Activated CD4-positive, alpha-beta T cell treated with anti-CD3 and anti-CD28 coated beads, Interleukin-2, amount 50 U/mL, for 16 hours (primary cell): Measurements from ENCODE around the gene KIF11.
"Not testable (repeated sequence)": the region's sequence is repeated elsewhere in the genome, so short reads cannot be mapped to it uniquely, and the experiment has no call there.

ENCODE experiments used
- DNase-seq: peaks from one replicate; pipeline ENCODE4 v3.0.0-alpha.2; 2020

KIF11 gene

DNA sequence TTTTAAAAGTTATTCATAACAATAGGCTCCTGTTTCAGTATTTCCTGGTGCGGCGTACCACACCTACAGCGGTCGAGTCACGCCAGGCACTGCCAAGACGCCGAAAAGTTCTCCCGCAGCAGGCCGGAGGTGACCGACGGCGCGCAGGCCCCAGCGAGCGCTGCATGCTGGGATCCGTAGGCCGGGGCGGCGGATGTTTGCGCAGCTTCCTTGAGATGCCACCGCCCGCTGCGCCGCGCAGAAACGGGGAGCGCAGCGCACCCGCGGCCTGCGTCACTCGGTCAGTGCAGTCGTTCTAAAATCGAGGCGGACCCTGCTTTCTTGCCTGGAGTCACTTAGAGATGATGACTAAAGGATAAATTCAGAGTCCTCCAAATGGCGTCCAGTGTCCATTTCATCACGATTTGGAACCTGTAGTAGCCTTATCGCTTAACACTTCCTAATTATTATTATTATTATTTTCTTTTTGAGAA is 1.3 kb upstream of the KIF11 start:
- DNase-seq: peak; percentile 93

DNA sequence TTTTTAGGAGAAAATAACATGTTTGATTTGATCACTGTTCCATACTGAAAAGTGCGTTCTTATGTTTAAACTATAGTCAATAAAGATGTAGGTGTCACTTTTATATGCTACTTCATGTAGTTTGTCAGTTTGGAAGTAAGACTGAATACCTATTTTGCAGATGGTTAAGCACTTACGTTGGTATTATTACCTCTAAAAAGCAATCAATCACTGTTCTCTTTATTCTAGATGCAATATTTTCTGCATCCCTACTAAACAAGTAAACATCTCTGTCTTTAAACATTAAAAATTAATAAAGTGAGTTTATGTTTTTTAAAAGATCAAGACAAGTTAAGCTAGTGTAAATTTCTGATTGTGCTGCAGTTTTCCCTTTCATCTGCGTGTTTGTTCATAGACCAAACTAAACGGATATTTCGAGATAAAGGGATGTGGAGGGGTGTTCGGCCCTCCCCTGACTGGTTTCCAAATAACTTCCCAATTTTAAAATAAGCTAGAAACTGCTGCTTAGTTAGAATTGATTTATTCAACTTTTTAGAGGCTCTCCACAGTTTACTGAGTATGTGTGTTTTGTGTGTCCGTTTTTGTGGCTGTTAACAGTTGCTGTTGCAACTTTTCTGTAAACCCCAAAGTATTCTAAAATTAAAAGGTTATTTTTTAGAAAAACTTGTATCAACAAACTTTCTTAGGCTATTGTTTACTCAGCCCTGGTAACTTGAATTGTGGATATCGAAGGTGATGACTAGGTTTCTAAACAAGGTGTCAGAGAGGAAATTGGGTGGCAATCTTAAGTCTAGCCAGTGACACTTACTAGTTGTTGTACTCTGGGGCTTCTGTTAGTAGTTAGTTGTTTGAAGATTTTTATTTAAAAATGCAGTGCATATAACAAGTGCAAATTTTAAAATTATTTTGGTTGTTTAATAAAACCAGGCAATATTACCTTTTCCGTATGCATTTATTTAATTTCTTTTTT is 974 bp downstream of the KIF11 start:
- DNase-seq: peak; percentile 57

DNA sequence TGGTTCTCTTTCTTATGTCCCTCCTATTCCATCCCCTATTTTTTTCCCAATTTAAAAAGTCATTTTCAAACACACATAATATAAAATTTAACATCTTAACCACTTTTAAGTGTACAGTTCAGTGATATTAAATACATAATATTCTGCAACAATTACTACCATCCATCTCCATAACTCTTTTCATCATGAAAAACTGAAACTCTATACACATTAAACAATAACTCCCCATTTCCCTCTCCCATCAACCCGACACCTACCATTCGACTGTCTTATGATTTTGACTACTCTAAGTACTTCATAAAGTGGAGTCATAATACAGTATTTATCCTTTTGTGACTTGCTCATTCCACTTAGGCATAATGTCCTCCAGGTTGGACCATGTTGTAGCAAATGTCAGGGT is 2.6 kb downstream of the KIF11 start:
- no peak for DNase-seq

DNA sequence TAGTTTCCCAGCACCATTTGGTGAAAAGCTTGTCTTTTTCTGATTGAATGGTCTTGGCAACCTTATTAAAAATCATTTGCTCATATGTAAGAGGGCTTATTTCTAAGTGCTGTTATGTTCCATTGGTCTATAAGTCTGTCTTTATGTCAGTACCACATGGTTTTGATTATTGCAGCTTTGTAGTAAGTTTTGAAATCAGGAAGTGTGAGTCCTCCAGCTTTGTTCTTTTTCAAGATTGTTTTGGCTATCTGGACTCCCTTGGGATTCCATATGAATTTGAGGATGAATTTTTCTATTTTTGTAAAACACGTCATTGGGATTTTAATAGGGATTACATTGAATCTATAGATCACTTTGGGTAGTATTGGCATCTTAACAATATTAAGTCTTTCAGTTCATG is 5.4 kb downstream of the KIF11 start:
- DNase-seq: no peak

DNA sequence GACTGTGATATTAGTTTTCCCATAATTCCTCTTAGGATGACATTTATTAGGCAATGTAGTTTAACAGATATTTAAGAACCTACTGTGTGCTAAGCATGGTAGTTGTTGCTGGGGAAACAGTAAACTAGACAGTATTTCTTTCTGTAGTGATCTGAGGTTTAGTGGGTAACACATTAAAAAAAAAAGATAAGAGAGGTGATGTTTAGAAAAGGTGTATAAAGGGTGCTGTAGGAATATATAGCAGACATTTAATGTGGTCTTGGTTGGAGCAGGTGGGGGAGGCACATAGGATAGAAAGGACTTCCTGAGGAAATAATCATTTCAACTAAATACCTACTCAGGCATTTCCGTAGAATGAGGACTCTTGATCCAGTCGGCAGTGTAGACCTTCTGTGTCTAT is 11.9 kb downstream of the KIF11 start:
- DNase-seq: no peak

DNA sequence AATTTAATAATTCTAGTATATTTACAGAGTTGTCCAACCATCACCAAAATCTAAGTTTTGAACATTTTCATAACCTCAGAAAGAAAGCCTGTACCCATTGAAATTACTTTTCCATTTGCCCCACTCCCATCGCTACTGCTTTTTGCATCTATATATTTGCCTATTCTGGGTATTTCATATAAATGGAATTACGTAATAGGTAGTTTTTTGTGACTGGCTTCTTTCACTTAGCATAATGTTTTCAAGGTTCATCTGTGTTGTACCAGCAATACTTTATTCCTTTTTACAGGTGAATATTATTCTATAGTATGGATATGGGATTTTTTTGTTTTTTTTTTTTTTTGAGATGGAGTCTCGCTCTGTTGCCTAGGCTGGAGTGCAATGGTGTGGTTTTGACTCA is 22.6 kb downstream of the KIF11 start:
- no peak for DNase-seq

DNA sequence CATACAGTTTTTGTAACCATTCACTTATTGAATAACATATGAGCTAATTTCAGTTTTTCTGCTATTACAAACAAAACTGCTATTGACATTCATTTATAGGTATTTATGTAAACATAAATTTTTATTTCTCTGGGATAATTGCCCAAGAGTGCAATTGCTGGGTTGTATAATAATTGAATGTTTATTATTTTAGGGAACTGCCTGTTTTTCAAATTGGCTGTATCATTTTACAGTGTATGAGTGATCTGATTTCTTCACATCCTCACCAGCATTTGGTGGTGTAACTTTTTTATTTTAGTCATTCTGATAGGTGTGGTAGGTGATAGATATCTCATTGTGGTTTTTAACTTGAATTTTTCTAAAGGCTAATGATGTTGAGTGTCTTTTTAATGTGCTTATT is 26.4 kb downstream of the KIF11 start:
- peak; percentile 5 for DNase-seq

DNA sequence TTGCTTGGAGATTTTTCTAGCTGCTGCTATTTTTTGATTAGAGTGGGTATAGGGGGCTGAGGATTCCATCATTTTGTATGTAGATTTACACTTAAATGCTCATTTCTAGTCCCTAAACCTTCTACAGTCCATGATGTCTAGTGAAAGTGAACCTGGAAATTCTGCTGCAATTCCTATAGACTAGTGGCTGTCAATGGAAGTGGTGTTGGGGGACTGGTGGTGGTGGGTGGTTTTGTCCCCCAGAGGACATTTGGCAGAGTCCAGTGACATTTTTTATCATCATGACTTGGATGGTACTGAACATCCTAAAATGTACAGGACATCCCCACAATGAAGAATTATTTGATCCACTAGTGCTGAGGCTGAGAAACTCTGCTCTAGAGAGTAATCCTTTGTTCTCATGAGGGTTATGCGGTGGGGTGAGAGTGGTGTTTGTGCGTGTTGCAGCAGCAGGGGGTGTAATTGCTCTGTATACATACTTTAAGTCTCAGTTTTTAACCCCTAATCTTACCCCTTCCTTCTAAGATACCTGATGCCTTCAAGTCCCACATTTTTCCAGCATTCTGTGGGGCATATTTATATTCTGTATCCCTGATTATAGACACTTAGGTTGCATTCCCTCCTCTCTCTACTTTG is 35.0 kb downstream of the KIF11 start:
- no peak for DNase-seq

DNA sequence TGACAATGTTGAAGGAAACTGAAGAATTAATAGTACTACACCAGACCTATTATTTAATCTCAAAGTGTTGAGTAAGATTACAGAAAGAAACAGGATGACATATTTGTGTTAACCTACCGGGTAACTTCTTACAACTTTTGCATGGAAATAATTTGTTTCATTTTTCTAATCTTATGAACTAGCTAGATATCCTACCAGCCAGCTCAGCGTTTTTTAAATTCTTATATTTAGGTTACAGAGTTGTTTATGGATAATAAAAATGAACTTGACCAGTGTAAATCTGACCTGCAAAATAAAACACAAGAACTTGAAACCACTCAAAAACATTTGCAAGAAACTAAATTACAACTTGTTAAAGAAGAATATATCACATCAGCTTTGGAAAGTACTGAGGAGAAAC is 37.0 kb downstream of the KIF11 start:
- no peak for DNase-seq

DNA sequence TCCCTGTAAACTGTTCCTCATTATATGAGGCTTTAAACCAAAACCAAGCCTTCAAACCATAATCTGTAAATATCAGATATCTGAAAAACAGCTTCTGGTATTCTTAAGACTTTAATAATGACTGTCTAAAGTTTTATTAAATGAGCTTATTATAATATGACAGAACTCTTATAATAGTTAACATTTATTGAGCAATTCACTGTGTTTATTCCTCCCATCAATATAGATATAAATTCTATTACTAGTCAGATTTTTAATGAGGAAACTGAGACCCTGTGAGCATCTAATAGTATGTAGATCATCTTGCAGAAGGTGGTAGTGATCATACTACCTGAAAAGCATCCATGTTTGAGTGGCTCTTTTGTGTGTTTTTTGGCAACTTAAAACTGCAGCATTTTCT is 45.1 kb downstream of the KIF11 start:
- DNase-seq: no peak

DNA sequence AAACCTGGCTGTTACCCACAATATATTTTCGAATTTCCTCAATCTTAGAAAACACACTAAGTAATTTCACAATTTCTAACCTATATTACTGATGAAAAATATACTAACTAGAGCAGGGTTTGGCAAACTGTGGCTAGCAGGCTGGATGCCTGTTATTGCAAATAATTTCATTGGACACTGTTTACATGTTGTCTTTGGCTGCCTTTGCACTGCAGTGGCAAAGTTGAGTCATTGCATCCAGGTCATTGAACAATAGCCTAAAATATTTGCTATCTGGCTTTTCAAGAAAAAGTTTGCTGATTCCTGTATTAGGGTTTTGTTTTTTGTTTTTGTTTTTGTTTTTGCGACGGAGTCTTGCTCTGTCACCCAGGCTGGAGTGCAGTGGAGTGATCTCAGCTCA is 47.2 kb downstream of the KIF11 start:
- DNase-seq: no peak

DNA sequence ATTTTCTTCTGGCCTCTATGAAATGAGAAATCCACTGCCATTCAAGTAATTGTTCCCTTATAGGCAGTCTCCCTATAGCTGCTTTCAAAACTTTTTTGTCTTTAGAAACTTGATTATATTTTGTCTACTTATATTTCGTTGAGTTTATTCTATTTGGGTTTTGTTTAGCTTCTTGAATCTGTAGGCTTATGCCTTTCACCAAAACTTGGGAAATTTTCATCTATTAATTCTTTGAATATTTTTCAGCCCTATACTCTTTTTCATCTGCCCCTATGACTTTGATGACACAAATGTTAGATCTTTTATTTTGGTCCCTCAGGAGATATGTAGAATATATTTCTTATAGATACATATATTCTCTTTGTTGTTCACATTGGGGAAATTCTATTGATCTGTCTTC is 48.6 kb downstream of the KIF11 start:
- DNase-seq: no peak

DNA sequence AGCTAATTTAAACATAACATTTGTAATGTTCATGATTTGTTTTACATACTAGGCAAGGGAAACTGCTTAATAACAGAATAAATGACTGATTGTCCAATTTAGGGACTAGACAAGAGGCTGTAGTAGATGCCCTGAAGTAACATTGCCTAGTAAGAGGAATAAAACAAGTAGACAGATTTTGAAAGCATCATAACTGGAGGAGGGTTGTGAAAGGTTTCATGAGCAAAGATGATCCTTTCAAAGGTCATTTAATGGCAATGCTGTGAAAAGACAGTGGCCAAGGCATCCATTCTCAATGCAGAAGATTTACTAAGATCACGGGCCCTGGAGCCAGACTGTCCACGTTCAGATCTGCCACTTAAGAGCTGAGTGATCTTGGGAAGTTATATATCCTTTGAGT is 52.0 kb downstream of the KIF11 start:
- DNase-seq: no peak

DNA sequence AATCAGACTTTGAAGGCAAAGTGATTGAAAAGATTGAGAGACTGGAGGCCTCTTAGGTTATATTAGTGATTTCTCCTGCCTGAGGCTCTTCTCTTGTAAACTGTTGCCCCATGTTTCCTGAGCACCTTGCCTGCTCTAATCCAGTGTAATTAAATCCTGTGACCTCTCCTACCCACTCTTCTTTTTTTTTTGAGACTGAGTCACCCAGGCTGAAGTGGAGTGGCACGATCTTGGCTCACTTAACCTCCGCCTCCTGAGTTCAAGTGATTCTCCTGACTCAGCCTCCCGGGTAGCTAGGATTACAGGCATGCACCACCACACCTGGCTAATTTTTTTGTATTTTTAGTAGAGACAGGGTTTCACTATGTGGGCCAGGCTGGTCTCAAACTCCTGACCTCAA is 57.9 kb downstream of the KIF11 start:
- DNase-seq: not testable (repeated sequence)

DNA sequence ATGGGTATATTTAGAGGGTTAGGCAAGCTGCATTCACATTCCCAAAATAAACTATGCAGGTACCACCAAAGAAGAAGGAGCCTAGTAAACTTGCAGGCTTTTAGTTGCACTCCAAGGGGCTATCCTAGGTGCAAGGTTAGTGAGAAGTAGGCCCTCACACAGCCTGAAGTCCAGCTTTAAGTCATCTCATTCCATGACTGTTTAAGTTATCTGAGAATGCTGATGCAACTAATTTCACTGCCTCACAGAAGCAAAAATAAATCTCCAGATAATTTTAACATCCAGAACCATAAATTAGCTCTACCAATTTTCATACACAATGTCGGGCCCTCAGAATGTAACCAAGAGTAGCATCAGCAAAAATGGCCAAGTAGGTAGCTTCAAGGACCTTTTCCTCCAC is 62.5 kb downstream of the KIF11 start:
- DNase-seq: no peak

DNA sequence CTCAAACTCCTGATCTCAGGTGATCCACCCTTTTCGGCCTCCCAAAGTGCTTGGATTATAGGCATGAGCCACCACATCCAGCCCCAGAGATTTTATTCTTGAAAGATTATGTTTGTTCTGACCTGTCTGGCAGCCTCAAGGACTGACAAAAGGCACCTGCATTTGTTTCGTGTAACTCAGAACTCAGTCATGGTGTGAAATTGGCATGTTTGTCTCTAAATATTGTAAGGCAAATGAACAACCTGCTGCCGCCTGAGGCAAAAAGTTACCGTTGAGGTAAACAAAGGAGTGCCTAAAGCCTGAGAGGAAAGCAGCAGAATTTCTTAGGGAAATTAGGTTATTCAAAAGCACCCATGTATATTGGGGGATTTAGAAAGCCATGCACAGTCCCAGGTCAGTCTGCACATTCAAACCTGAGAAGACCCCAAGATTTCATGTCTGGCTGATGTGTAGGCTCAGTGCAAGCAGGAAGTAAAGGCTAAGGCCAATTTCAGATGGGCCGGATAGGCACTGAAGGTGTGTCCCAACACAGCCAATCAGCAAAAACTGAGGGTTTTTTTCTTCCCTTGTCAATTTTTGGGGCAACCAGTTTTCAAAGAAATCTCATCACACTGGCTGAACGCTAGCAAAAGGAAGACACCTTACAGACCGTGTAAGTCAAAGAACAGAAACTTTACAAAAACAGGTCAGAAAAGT is 63.5 kb downstream of the KIF11 start:
- no peak for DNase-seq

DNA sequence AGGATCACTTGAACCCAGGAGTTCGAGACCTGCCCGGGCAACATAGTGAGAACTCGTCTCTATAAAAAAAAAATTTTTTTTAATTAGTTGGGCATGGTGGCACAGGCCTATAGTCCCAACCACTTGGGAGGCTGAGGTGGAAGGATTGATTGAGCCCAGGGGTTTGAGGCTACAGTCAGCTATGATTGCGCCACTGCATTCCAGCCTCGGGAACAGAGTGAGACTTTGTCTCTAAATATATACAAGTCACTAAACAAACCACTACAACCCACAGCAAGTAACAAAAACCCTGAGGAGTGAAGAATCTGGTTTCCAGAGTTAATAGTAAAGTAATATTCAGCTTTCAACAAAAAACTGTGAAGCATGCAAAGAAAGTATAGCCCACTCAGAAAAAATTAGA is 64.1 kb downstream of the KIF11 start:
- DNase-seq: no peak

DNA sequence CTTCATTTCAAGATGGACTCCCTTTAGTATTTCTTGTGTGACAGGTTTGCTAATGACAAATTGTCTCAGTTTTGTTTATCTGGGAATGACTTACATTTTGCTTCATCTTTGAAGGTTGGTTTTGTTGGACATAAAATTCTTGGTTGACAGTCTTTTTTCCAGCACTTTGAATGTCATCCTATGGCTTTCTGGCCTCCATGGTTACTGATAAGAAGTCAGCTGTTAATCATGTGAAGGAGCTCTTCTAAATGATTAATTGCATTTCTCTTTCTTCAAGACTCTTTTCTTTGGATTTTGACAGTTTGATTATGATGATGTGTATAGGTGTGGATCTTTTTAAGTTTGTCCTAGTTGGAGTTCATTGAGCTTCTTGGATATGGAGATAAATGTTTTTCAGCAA is 69.9 kb downstream of the KIF11 start:
- DNase-seq: no peak

DNA sequence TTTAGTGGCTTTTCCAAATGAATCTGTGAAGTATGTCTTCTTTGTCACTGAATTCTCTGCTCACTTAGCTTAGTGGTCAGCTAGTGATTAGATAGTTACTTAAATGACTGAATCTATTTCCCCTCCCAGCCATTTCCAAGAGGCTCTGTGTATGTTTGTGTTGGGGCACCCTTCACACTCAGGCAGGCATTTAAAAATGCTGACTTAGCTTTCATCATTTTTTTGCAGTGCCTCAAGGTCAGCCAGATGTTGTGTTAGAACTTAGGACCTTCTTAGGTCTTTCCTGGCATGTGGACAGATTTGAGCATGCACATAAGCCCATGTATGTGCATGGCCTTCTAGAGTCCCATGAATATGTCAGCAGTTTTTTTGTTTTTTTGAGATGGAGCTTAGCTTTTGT is 71.4 kb downstream of the KIF11 start:
- DNase-seq: no peak

DNA sequence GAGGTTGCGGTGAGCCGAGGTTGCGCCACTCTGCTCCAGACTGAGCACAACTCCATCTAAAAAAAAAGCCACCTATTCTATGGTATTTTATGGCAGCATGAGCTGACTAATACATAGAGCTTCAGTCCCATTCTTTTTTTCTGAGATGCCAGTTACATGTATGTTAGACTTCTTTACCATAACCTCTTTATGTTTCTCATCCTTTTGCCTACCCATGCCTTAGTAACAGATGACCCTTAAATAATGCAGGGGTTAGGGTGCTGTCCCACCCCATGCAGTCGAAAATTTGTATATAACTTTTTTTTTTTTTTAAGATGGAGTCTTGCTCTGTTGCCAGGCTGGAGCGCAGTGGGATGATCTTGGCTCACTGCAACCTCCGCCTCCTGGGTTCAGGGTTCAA is 74.1 kb downstream of the KIF11 start:
- no peak for DNase-seq

DNA sequence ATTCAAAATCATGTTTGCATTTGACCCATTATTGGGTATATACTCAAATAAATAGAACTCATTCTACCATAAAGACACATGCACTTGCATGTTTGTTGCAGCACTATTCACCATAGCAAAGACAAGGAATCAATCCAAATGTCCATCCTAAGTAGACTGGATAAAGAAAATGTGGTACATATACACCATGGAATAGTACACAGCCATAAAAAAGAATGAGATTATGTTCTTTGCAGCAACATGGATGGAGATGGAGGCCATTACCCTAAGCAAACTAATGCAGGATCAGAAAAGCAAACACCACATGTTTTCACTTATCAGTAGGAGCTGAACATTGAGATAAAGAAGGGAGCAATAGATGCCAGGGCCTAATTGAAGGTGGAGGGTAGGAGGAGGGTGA is 84.8 kb downstream of the KIF11 start:
- DNase-seq: no peak

DNA sequence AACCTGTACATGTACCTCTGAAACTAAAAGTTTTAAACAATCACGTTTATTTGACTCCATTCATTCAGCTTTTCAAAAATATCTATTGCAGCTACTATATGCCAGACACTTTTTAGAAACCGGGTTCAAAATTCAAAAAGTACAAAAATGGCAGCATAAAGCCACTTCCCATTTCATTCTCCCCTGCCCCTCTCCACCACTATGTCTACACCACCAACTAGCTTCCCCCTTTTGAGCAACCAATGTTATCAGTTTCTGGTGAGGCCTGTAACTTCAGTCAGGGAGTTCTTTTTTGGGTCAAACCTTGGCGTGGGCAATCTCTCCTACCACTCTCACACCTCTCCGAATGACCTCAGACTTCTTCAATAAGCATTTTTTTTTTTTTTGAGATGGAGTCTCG is 85.3 kb downstream of the KIF11 start:
- DNase-seq: no peak

DNA sequence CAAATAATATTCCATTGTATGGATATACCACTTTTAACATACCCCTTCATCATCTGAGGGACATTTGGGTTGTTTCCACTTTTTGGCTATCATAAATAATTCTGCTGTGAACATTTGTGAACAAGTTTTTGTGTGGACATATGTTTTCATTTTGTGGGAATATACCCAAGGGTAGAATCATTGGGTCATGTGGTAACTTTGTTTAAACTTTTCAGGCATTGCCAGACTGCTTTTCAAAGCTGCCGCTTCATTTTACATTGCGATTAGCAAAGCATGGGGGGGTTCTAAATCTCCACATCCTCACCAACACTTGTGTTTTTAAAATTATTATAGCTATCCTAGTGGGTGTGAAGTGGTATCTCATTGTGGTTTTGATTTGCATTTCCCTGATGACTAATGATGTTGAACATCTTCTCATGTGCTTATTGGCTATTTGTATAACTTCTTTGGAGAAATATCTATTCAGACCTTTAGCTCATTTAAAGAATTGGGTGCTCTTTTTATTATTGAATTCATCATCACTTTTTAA is 88.4 kb downstream of the KIF11 start:
- DNase-seq: no peak

DNA sequence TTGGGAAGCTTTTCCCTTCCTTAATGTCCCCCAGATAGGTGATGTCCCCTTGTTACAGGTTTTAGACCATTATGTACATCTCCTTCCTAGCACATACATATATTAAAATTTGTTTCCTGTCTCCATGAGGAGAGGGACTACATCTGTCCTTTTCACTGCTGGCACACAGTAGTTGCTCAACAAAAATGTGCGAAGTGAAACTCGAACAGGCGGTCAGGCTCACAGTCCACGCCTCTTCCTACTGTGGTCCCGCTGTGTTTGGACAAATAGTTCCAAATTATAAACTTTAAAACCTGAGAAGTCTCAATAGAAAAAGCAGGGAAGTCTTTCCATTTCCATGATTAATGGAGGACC is 95.6 kb downstream of the KIF11 start:
- no peak for DNase-seq
